AG09319 (cell line): ENCODE results near the gene SCAMP4.

Experiments used
- DNase-seq: peaks from one replicate; pipeline ENCODE4 v3.0.0-alpha.2; 2010; ENCODE audit warnings: low read depth; ENCODE audit errors: extremely low read depth
- CTCF ChIP-seq: IDR thresholded peaks from 2 replicates; pipeline ENCODE4 v1.5.1; 2011; ENCODE audit warnings: low read depth, mild to moderate bottlenecking, inconsistent platforms, low read length, moderate library complexity

The SCAMP4 gene

DNA sequence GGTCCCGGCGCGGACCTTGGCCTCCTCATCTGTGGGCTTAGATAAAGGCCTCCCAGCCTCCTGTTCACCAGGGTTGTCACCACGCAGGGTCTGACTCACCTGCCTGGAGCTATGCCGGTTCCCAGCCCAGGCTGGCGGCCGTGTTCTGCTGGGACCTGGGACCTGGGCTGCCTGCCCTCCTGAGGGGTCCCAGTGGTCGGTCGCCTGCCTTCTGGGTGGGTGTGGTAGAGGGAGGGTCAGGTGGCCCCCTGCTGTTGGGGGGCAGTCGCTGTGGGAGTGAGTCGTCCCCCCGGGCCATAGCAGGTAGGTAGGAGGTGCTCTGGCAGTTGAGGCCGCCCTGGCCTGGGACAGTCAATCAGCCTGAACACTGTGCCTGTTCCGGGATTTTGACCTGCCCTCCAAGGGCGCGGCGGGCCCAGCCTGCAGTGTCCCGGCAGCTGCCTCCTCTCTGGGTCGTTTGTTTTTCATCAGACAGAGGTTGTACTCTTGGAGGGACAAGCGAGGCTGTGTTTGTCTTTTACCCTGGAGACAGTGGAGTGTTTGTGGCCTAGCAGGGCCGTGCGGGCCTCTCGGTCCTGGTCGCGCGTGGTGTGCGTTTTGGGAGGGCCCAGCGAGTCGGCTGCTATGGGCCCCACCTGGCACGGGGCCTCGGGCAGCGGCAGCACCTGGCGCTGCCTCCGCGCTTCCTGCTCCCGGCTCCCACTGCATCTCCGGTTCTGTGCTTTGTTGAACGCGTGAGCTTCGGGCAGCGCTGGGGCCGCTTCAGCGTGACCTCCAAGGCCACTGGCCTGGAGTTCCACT lies 2.6 kb downstream of the SCAMP4 start:
- DNase-seq = no peak
- TF ChIP-seq CTCF = no peak

- no peak for DNase-seq
These were observed 3.1 kb downstream of the SCAMP4 start for GRCh38 chr19:1908364-1908678.

DNA sequence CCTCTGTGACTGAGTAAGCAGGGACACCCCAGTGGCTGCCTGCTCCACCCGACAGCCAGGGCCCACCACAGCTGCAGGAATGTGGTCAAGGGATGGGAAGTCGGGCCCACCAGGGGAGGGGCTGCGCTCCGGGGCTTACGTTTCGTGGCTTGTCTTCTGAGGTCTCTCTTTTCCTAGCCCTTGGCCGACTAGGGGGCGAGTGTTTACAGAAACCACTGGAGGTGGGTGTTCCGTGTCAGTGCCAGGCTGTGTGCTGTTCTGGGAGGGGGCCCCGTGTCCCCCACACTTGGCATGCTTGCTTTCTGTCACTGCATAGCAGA lies 4.5 kb downstream of the SCAMP4 start:
- DNase-seq = no peak
- TF ChIP-seq CTCF = no peak

More at GRCh38 chr19:1908364-1908678, 3.1 kb downstream of the SCAMP4 start:
- no peak for TF ChIP-seq CTCF

DNA sequence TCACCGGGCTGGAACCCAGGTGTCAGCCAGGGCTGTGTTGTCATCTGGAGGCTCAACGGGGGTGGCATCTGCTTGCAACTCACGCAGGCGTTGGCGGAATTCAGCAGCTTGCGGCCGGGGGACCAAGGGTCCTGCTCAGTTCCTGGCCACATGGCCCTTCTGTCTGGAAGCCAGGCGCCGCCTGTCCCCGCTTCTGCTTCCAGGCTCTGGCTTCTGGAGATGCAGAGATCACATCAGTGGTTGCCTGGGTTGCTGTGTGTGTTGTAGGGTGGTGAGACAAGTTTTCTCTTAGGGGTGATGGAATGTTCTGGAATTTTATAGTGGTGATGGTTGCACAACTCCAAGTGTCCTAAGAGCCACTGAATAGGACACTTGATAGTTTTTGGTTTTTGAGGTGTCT lies 5.0 kb downstream of the SCAMP4 start:
- TF ChIP-seq CTCF = no peak
- DNase-seq = no peak

- TF ChIP-seq CTCF = no peak
- no peak for DNase-seq
These were observed 5.9 kb downstream of the SCAMP4 start for GRCh38 chr19:1911098-1911497.

GRCh38 chr19:1911995-1912394 lies 6.8 kb downstream of the SCAMP4 start:
- no peak for TF ChIP-seq CTCF
- no peak for DNase-seq

- DNase-seq = no peak
These were observed 7.7 kb downstream of the SCAMP4 start for GRCh38 chr19:1912760-1913505.

More at GRCh38 chr19:1912760-1913505, 7.7 kb downstream of the SCAMP4 start:
- TF ChIP-seq CTCF = no peak
